Kasumi-1 (cell line): ENCODE data around the gene LY6G6F.

Experiments used
- DNase-seq, 2 experiments: peaks; one replicate each; lab custom pipeline; 2025; lab: John Stamatoyannopoulos, UW

The LY6G6F gene

GRCh38 chr6:31706599-31706998, at the start of gene LY6G6F:
Gene LY6G6F, plus strand, starts transcription at chr6:31706866. Its CDS starts 41 bp downstream, at chr6:31706907.
- no peak for DNase-seq

DNA sequence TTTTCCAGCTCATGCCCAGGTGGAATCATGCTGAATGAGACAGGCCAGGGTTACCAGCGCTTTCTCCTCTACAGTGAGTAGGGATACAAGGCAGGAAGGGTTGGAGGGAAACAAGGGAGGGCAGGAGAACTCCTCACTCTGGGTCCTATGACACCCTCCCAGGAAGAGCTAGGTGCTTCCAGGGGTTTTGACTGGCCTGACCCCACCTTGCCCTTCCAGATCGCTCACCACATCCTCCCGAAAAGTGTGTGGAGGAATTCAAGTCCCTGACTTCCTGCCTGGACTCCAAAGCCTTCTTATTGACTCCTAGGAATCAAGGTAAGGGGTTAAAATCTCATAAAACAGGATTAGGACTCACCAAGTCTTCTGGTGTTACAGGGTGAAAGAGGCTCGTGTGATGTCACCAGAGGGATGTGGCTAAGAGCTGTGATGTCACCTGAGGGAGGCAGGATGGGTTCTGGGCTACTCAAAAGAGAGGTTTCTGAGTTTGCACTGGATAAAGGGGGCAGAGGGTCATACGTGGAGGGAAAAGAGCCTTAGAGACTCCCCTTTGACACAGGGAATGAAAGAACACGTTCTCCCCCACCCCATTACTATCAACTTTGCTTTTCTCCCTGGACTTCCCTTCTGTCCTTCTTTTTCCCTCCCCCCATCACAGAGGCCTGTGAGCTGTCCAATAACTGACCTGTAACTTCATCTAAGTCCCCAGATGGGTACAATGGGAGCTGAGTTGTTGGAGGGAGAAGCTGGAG, 49.1 kb upstream of the LY6G6F start:
- DNase-seq: no peak

GRCh38 chr6:31658158-31658688, 48.4 kb upstream of the LY6G6F start:
- DNase-seq: no peak

GRCh38 chr6:31658983-31659648, 47.5 kb upstream of the LY6G6F start:
- no peak for DNase-seq

DNA sequence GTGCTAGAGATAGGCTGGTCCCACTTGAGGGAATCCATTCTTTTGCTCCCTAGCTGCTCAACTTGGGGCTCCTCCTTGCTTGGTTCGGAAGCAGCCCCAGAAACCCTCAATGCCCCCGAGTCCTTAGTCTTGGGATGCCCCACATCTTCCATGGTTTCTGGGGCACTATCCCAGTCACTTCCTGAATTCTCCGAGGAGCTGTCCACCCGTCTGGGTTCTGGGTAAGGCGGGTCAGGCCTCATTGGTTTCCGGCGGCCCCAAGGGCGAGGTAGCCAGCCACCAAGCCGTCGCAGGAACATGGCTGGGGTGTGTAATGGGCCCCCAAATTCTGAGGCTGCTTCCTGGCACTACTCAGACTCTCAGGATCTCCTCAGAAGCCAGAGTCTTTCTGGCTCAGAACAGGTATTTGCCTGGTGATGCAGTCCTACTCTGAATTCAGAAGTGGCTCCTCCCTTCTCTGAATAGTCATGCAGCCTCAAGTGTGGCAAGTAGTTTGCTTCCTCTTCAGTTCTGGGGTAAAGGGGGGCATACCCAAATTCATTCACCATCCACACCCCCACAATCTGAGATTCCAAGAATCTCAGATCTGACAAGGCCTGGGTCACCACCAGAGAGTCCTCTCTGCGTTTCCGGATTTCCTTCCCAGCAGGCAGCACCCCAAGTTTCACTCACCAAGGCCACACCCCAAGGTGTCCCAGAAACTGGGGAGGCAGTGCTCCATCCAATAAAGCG, 46.9 kb upstream of the LY6G6F start:
- peak in 1 of 2 experiments; percentile 23 for DNase-seq

DNA sequence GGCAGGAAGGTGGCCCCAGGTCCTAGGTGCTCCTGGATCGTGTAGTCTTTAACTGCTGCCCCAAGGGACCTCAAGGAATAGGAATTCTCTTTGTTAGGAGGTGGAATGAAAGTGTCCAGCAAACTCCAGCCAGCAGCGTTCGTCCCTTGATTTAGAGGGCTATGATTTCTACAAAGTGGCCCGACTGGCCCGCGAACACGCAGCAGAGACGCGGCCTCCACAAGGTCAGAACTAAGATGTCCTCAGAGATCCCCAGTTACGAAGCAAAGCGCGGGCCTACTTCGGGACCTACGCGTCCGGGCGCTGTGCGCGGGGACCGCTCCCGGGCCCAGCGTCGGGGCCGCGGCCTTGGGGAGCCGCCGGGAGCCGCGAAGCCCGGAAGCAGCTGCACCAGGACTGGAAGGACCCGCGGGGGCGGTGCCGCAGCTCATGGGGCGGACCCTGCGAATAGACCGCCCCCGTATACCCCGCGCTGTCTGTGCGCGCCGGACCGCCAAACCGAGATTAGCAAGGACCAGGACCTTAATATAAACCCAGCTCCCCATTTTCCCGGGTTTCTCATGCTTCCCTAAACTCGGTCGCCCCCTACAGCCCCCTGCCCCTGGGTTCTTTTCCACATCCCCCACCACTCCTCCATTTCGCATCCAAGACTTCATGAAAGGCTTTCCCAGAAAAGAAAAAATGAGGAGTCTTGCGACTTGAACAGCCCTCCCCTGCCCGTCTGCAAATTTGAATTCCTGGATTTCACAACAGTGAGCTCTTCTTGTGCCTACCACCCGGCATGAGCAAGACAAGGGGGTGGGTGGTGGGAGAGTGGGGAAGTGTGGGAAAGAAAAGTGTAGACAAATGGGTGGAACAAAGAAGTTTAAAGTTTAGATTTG, 46.0 kb upstream of the LY6G6F start, which contains the start of gene C6orf47:
TSS of gene C6orf47 (minus strand) at position 398 of the 881 bp plus-strand sequence. CDS start 831 bp downstream, outside the sequence.
- DNase-seq: peak; percentile 76 to 77

DNA sequence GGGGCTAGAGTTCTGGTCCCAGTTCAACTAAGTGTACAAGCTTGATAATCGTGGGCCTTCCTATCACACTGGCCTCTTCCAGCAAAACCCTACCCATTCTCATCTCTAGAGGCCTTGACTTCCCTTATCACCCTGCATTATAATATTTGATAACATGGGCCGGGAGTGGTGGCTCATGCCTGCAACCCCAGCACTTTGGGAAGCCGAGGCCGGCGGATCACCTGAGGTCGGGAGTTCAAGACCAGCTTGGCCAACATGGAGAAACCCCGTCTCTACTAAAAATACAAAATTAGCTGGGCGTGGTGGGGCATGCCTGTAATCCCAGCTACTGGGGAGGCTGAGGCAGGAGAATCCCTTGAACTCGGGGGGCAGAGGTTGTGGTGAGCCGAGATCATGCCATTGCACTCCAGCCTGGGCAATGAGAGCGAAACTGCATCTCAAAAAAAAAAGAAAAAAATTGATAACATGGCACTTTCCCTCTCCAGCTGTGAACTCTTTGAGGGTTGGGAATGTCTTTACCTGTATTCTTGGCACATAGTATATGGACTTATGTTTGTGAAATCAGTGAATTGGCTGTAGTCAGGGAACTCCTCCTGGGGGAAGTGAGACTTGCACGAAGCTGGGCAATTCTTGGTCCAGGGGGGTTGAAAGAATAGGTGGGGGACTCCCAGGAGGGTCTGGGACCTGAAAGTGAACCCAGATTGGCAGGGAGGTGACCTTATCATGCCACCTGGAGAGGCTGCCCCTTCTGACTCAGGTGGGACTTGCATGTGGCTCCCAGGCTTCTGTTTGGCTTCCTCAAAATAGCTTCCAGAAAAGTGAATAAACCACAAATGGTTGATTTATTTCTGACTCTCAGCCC, 45.2 kb upstream of the LY6G6F start:
- DNase-seq: peak in 1 of 2 experiments; percentile 21

DNA sequence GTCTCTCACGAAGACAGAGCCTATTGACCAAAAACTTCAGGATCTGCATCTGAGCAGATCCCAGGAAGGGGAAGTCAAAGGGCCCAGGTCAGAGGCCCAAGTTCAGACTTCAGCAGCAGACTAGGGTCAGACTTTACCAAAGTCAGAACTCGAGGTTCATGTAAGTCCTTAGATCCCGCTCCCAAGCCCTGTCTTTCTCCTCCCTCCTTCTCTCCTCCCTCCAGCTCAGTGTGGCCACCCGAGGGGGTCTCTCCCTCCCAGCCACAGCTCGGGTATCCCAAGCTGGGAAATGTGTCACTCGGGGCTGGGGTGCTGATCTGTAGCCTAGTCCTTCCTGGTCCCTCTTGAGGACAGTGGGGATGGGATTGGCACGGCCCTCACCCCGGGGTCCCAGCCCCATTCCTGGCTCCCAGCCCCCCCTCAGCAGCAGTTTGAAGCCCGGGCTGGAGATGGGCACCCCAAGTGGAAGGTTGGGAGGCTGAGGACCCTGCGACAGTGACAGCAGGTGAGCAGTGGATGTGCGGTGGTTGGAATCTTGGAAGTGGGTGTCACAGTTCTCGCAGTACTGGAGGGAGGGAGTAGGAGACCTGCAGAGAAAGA, 44.4 kb upstream of the LY6G6F start:
- DNase-seq: no peak

- DNase-seq: no peak
Measured at GRCh38 chr6:31663126-31663960, 43.3 kb upstream of the LY6G6F start.

GRCh38 chr6:31663961-31664789, 42.5 kb upstream of the LY6G6F start:
- DNase-seq: peak; percentile 17 to 23

GRCh38 chr6:31664790-31665500, 41.7 kb upstream of the LY6G6F start, which contains the start of gene GPANK1:
Gene GPANK1, minus strand, starts transcription at chr6:31664997. Its CDS starts 519 bp downstream, at chr6:31664478.
- DNase-seq: peak; percentile 88 to 90

GRCh38 chr6:31665501-31666336, 40.9 kb upstream of the LY6G6F start, which contains the start of gene CSNK2B:
Gene CSNK2B, plus strand, starts transcription at chr6:31666080. Its CDS starts 752 bp downstream, at chr6:31666832.
- DNase-seq: peak; percentile 98 to 99

DNA sequence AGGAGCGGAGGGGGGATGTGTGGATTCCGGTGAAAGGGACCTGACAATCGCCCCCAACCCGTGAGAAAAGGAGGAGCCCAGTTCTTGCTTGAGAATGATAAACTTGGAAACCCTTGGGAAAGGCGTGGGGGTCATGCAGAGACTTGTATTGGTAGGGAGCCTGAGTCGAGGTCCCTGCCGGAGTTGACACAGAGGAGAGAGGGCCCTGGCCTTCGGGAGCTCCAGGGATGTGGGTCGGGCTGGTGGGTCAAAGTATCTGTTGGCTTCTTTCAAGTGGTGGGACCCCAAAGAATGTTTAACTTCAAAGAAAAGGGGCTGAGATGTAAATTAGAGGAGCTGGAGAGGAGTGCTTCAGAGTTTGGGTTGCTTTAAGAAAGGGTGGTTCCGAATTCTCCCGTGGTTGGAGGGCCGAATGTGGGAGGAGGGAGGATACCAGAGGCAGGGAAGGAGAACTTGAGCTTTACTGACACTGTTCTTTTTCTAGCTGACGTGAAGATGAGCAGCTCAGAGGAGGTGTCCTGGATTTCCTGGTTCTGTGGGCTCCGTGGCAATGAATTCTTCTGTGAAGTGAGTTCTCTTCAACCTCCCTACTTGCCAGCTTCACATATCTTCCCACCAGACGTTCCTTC, 40.2 kb upstream of the LY6G6F start:
- no peak for DNase-seq

GRCh38 chr6:31669676-31670075, 37.0 kb upstream of the LY6G6F start, which contains the start of gene LY6G5B:
Gene LY6G5B, plus strand, starts transcription at chr6:31669976. Its CDS starts 975 bp downstream, at chr6:31670951.
- DNase-seq: no peak

DNA sequence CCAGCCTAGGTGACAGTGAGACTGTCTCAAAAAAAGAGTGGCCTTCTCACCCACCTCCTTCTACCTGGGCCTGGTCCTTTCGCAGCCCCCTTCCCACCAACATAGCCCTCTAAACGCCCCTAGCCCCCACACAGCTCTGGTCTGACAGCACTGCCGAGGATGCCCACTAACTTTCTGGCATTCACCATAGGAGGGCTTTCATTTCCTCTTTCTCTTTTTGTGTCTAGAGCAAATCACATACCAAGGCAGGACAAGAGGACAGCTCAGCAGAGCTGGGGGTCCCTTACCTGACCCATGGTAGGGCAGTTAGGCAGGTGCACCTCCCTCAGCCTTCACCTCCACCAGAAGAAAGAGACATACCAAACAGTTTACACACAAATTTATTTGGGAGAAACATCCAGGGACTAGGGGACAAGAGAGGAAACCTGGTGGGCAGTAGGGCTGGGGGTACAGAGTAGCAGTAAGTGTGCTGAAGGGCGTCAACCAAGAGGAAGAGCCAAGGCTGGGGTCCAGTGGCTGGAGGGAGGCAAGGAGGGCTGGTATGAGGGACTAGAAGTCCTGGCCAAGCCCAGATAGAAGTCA, 30.3 kb upstream of the LY6G6F start:
- no peak for DNase-seq
